ENCODE measurements around the gene C16orf96. TPM values are rescaled to one million over a fixed set of nuclear protein-coding genes. Genes with fewer than 3 reads are reported as not detected.

C16orf96 gene
- total and polyA plus RNA-seq, 2 of the 13 experiments (the other 11 are each of a cell fraction or from before 2014, with no cell fraction given) = 0.03 TPM; not detected in 1

DNA sequence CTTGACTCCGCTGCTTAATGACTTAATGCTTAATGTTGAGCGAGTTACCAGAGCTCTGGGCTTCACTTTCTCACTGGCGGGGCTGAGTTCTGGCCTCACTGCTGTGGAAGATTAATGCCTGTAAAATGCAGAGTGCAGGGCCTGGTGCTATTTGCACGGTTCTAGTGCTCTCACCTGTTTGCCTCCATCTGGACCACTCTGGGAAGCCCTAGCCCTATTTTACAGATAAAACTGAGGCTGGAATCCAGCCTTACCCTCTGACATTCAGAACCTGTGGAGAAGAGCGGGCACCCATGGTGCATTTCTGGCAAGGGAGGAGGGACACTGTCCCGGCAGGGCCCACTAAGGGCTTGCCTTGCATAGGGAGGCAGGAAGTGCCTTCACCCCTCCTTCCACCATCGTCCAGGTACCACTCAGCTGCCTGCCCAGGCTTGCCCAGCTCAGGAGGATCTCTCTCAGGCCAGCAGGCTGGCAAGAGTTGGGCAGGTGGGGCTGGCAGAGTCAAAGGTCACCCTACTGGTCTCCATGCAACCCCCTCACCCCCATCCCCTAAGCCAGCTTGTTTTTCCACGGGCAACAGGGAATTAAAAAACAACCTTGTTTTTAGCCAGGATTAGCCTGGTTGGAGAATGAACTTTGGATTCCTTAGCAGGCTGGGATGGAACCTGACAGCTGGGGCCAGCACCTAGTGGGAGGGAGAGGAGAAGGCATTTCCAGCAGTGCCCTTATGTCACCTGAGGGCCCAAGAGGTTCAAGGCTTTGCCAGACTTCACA lies 62.7 kb downstream of the C16orf96 start (continued):
- peak; percentile 58; the same call in 1 of the 2 replicates for TF ChIP-seq HDAC1 (CRISPR knock-in tag; IDR thresholded peaks at IDR 0.05)
- no peak for TF ChIP-seq CBFB (CRISPR knock-in tag; IDR thresholded peaks at IDR 0.05)
- TF ChIP-seq HINFP (CRISPR knock-in tag; IDR thresholded peaks at IDR 0.05; ENCODE audit: low read depth) = no peak
- TF ChIP-seq ZNF670 (CRISPR knock-in tag; IDR thresholded peaks at IDR 0.05; ENCODE audit: borderline replicate concordance) = no peak
- TF ChIP-seq BCL6 (CRISPR knock-in tag; IDR thresholded peaks at IDR 0.05) = no peak; the same call in 1 of the 2 replicates
- TF ChIP-seq, protein P1, sequence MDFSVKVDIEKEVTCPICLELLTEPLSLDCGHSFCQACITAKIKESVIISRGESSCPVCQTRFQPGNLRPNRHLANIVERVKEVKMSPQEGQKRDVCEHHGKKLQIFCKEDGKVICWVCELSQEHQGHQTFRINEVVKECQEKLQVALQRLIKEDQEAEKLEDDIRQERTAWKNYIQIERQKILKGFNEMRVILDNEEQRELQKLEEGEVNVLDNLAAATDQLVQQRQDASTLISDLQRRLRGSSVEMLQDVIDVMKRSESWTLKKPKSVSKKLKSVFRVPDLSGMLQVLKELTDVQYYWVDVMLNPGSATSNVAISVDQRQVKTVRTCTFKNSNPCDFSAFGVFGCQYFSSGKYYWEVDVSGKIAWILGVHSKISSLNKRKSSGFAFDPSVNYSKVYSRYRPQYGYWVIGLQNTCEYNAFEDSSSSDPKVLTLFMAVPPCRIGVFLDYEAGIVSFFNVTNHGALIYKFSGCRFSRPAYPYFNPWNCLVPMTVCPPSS (IDR thresholded peaks at IDR 0.05) = no peak
- no peak for TF ChIP-seq ZNF382 (CRISPR knock-in tag; IDR thresholded peaks at IDR 0.05; ENCODE audit: borderline replicate concordance)
- TF ChIP-seq MIER2 (CRISPR knock-in tag; IDR thresholded peaks at IDR 0.05) = no peak
- no peak for TF ChIP-seq ZNF709 (CRISPR knock-in tag; IDR thresholded peaks at IDR 0.05)
- no peak for TF ChIP-seq PAWR (CRISPR knock-in tag; IDR thresholded peaks at IDR 0.05; ENCODE audit: borderline replicate concordance)
- TF ChIP-seq, protein P2, sequence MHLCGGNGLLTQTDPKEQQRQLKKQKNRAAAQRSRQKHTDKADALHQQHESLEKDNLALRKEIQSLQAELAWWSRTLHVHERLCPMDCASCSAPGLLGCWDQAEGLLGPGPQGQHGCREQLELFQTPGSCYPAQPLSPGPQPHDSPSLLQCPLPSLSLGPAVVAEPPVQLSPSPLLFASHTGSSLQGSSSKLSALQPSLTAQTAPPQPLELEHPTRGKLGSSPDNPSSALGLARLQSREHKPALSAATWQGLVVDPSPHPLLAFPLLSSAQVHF (CRISPR knock-in tag; IDR thresholded peaks at IDR 0.05) = no peak
- no peak for TF ChIP-seq FOXM1 (CRISPR knock-in tag; IDR thresholded peaks at IDR 0.05)
- no peak for TF ChIP-seq SCMH1 (CRISPR knock-in tag; IDR thresholded peaks at IDR 0.05; ENCODE audit: borderline replicate concordance)
- TF ChIP-seq, protein P3, sequence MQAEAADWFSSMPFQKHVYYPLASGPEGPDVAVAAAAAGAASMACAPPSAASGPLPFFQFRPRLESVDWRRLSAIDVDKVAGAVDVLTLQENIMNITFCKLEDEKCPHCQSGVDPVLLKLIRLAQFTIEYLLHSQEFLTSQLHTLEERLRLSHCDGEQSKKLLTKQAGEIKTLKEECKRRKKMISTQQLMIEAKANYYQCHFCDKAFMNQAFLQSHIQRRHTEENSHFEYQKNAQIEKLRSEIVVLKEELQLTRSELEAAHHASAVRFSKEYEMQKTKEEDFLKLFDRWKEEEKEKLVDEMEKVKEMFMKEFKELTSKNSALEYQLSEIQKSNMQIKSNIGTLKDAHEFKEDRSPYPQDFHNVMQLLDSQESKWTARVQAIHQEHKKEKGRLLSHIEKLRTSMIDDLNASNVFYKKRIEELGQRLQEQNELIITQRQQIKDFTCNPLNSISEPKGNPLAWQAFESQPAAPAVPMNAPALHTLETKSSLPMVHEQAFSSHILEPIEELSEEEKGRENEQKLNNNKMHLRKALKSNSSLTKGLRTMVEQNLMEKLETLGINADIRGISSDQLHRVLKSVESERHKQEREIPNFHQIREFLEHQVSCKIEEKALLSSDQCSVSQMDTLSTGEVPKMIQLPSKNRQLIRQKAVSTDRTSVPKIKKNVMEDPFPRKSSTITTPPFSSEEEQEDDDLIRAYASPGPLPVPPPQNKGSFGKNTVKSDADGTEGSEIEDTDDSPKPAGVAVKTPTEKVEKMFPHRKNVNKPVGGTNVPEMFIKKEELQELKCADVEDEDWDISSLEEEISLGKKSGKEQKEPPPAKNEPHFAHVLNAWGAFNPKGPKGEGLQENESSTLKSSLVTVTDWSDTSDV (CRISPR knock-in tag; IDR thresholded peaks at IDR 0.05) = no peak
- TF ChIP-seq, protein P4, sequence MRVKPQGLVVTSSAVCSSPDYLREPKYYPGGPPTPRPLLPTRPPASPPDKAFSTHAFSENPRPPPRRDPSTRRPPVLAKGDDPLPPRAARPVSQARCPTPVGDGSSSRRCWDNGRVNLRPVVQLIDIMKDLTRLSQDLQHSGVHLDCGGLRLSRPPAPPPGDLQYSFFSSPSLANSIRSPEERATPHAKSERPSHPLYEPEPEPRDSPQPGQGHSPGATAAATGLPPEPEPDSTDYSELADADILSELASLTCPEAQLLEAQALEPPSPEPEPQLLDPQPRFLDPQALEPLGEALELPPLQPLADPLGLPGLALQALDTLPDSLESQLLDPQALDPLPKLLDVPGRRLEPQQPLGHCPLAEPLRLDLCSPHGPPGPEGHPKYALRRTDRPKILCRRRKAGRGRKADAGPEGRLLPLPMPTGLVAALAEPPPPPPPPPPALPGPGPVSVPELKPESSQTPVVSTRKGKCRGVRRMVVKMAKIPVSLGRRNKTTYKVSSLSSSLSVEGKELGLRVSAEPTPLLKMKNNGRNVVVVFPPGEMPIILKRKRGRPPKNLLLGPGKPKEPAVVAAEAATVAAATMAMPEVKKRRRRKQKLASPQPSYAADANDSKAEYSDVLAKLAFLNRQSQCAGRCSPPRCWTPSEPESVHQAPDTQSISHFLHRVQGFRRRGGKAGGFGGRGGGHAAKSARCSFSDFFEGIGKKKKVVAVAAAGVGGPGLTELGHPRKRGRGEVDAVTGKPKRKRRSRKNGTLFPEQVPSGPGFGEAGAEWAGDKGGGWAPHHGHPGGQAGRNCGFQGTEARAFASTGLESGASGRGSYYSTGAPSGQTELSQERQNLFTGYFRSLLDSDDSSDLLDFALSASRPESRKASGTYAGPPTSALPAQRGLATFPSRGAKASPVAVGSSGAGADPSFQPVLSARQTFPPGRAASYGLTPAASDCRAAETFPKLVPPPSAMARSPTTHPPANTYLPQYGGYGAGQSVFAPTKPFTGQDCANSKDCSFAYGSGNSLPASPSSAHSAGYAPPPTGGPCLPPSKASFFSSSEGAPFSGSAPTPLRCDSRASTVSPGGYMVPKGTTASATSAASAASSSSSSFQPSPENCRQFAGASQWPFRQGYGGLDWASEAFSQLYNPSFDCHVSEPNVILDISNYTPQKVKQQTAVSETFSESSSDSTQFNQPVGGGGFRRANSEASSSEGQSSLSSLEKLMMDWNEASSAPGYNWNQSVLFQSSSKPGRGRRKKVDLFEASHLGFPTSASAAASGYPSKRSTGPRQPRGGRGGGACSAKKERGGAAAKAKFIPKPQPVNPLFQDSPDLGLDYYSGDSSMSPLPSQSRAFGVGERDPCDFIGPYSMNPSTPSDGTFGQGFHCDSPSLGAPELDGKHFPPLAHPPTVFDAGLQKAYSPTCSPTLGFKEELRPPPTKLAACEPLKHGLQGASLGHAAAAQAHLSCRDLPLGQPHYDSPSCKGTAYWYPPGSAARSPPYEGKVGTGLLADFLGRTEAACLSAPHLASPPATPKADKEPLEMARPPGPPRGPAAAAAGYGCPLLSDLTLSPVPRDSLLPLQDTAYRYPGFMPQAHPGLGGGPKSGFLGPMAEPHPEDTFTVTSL (CRISPR knock-in tag; IDR thresholded peaks at IDR 0.05; ENCODE audit: borderline replicate concordance) = no peak
- no peak for TF ChIP-seq GPN1 (CRISPR knock-in tag; IDR thresholded peaks at IDR 0.05; ENCODE audit: borderline replicate concordance)
- TF ChIP-seq HMG20A (CRISPR knock-in tag; IDR thresholded peaks at IDR 0.05; ENCODE audit: borderline replicate concordance) = no peak; the same call in 1 of the 2 replicates
- no peak for TF ChIP-seq CEBPB (IDR thresholded peaks at IDR 0.05; ENCODE audit: borderline replicate concordance, low read depth, low read length)

Measured in HepG2 (cell line).